ENCODE data around the gene BRMS1.
"Not testable (repeated sequence)": the region's sequence is repeated elsewhere in the genome, so short reads cannot be mapped to it uniquely, and the experiment has no call there.

The BRMS1 gene

GRCh38 chr11:66322732-66323427 is 22.0 kb downstream of the BRMS1 start:
- DNase-seq, result no peak

GRCh38 chr11:66321606-66322005 is 23.3 kb downstream of the BRMS1 start:
- DNase-seq, result no peak

- not testable (repeated sequence) for DNase-seq
Measured at GRCh38 chr11:66320748-66321147, 24.2 kb downstream of the BRMS1 start.

- DNase-seq, result not testable (repeated sequence)
Measured at GRCh38 chr11:66320289-66320688, 24.6 kb downstream of the BRMS1 start.

- DNase-seq, result no peak
Measured at GRCh38 chr11:66318600-66318970, 26.3 kb downstream of the BRMS1 start.

GRCh38 chr11:66317723-66318599 is 26.9 kb downstream of the BRMS1 start:
- DNase-seq, result peak; percentile 78

- DNase-seq, result peak; percentile 64
Measured at GRCh38 chr11:66317322-66317722, 27.6 kb downstream of the BRMS1 start.

GRCh38 chr11:66316849-66317251 is 28.1 kb downstream of the BRMS1 start, which contains the start of gene CD248:
CD248 (minus strand) TSS chr11:66317044; CDS start chr11:66317027, 17 bp downstream.
- DNase-seq, result peak; percentile 76

GRCh38 chr11:66315921-66316811 is 28.7 kb downstream of the BRMS1 start:
- peak; percentile 27 for DNase-seq

- no peak for DNase-seq
Measured at GRCh38 chr11:66315498-66315885, 29.4 kb downstream of the BRMS1 start.

- no peak for DNase-seq
Measured at GRCh38 chr11:66314561-66315497, 30.1 kb downstream of the BRMS1 start.

GRCh38 chr11:66314186-66314501 is 30.8 kb downstream of the BRMS1 start:
- DNase-seq, result no peak

GRCh38 chr11:66313321-66314185 is 31.4 kb downstream of the BRMS1 start:
- DNase-seq, result peak; percentile 59

- DNase-seq, result peak; percentile 100
Measured at GRCh38 chr11:66312549-66313320, 32.2 kb downstream of the BRMS1 start.

GRCh38 chr11:66311965-66312548 is 32.8 kb downstream of the BRMS1 start:
- peak; percentile 92 for DNase-seq

- DNase-seq, result no peak
Measured at GRCh38 chr11:66311470-66311964, 33.4 kb downstream of the BRMS1 start.

GRCh38 chr11:66310803-66311440 is 34.0 kb downstream of the BRMS1 start:
- not testable (repeated sequence) for DNase-seq

GRCh38 chr11:66310324-66310723 is 34.6 kb downstream of the BRMS1 start:
- no peak for DNase-seq

- no peak for DNase-seq
Measured at GRCh38 chr11:66309475-66309874, 35.4 kb downstream of the BRMS1 start.
